Activated CD4-positive, alpha-beta T cell treated with anti-CD3 and anti-CD28 coated beads for 24 hours (primary cell): Measurements from ENCODE around the gene ADH7.
"Not testable (repeated sequence)": the region's sequence is repeated elsewhere in the genome, so short reads cannot be mapped to it uniquely, and the experiment has no call there.

Experiments
- DNase-seq, 2 donors: peaks; one replicate each; pipeline ENCODE4 v3.0.0-alpha.2; 2020; ENCODE audit warnings: low read depth in 2 of 2

The ADH7 gene

GRCh38 chr4:99415762-99416161 lies 19.4 kb downstream of the ADH7 start:
- not testable (repeated sequence) for DNase-seq

GRCh38 chr4:99414902-99415301 lies 20.2 kb downstream of the ADH7 start:
- not testable (repeated sequence) for DNase-seq

GRCh38 chr4:99414401-99414800 lies 20.7 kb downstream of the ADH7 start:
- DNase-seq, result no peak

GRCh38 chr4:99413140-99413539 lies 22.0 kb downstream of the ADH7 start:
- DNase-seq, result no peak

- DNase-seq, result no peak
Measured at GRCh38 chr4:99411041-99411440, 24.1 kb downstream of the ADH7 start.

- no peak for DNase-seq
Measured at GRCh38 chr4:99410075-99410474, 25.1 kb downstream of the ADH7 start.

- DNase-seq, result no peak
Measured at GRCh38 chr4:99408346-99408745, 26.8 kb downstream of the ADH7 start.

GRCh38 chr4:99405433-99406115 lies 29.6 kb downstream of the ADH7 start:
- peak; percentile 54 to 58 for DNase-seq

- no peak for DNase-seq
Measured at GRCh38 chr4:99404595-99405287, 30.4 kb downstream of the ADH7 start.

GRCh38 chr4:99403380-99404184 lies 31.6 kb downstream of the ADH7 start:
- DNase-seq, result no peak

- no peak for DNase-seq
Measured at GRCh38 chr4:99402765-99403164, 32.4 kb downstream of the ADH7 start.

GRCh38 chr4:99400831-99401230 lies 34.3 kb downstream of the ADH7 start:
- no peak for DNase-seq

- DNase-seq, result no peak
Measured at GRCh38 chr4:99399017-99399416, 36.1 kb downstream of the ADH7 start.

GRCh38 chr4:99395595-99396364 lies 39.4 kb downstream of the ADH7 start:
- DNase-seq, result no peak

GRCh38 chr4:99394896-99395295 lies 40.2 kb downstream of the ADH7 start:
- no peak for DNase-seq

GRCh38 chr4:99390055-99390454 lies 45.1 kb downstream of the ADH7 start:
- DNase-seq, result no peak

GRCh38 chr4:99389606-99390005 lies 45.5 kb downstream of the ADH7 start:
- DNase-seq, result no peak

- no peak for DNase-seq
Measured at GRCh38 chr4:99383833-99384392, 51.2 kb downstream of the ADH7 start.

GRCh38 chr4:99383399-99383798 lies 51.7 kb downstream of the ADH7 start:
- no peak for DNase-seq

- no peak for DNase-seq
Measured at GRCh38 chr4:99382745-99383360, 52.3 kb downstream of the ADH7 start.

GRCh38 chr4:99381588-99382175 lies 53.5 kb downstream of the ADH7 start:
- DNase-seq, result no peak
